Inflammatory macrophage (primary cell): ENCODE measurements around the gene FGF11.

Experiments
- DNase-seq, 2 donors: peaks; one replicate each; pipeline ENCODE4 v3.0.0-alpha.2; 2020 to 2022

The FGF11 gene

GRCh38 chr17:7408252-7408727 lies 31.0 kb upstream of the FGF11 start:
- peak in 1 of 2 donors; percentile 13 for DNase-seq

GRCh38 chr17:7408863-7409262 lies 30.4 kb upstream of the FGF11 start:
- no peak for DNase-seq

GRCh38 chr17:7409716-7410115 lies 29.6 kb upstream of the FGF11 start:
- no peak for DNase-seq

GRCh38 chr17:7410634-7411426 lies 28.5 kb upstream of the FGF11 start:
- DNase-seq, result no peak

GRCh38 chr17:7411427-7411750 lies 27.9 kb upstream of the FGF11 start:
- no peak for DNase-seq

- no peak for DNase-seq
Measured at GRCh38 chr17:7413346-7413985, 25.8 kb upstream of the FGF11 start.

GRCh38 chr17:7414837-7415236 lies 24.5 kb upstream of the FGF11 start:
- no peak for DNase-seq

- no peak for DNase-seq
Measured at GRCh38 chr17:7415784-7416183, 23.5 kb upstream of the FGF11 start.

- DNase-seq, result no peak
Measured at GRCh38 chr17:7416323-7416722, 23.0 kb upstream of the FGF11 start.

- DNase-seq, result no peak
Measured at GRCh38 chr17:7417056-7417655, 22.2 kb upstream of the FGF11 start.

GRCh38 chr17:7418472-7419152 lies 20.7 kb upstream of the FGF11 start:
- no peak for DNase-seq

GRCh38 chr17:7419819-7420610 lies 19.3 kb upstream of the FGF11 start, which contains the start of gene SPEM1:
TSS of gene SPEM1 (plus strand) at chr17:7420324. CDS start at chr17:7420385, 61 bp downstream.
- DNase-seq, result no peak

- no peak for DNase-seq
Measured at GRCh38 chr17:7421186-7421585, 18.1 kb upstream of the FGF11 start.

GRCh38 chr17:7423679-7424078 lies 15.6 kb upstream of the FGF11 start:
- DNase-seq, result no peak

- no peak for DNase-seq
Measured at GRCh38 chr17:7425316-7425715, 14.0 kb upstream of the FGF11 start, which contains the start of gene SPEM2. TSS of gene SPEM2 (plus strand) at chr17:7425616. CDS start at chr17:7425689, 73 bp downstream.

GRCh38 chr17:7425756-7426155 lies 13.6 kb upstream of the FGF11 start:
- no peak for DNase-seq

GRCh38 chr17:7426203-7426863 lies 13.0 kb upstream of the FGF11 start:
- no peak for DNase-seq

- DNase-seq, result no peak
Measured at GRCh38 chr17:7426896-7427489, 12.3 kb upstream of the FGF11 start.

GRCh38 chr17:7427549-7427948 lies 11.8 kb upstream of the FGF11 start:
- no peak for DNase-seq

- no peak for DNase-seq
Measured at GRCh38 chr17:7428557-7428956, 10.8 kb upstream of the FGF11 start, which contains the start of gene SPEM3. TSS of gene SPEM3 (plus strand) at chr17:7428857. CDS start at chr17:7428903, 46 bp downstream.

- DNase-seq, result no peak
Measured at GRCh38 chr17:7429722-7430121, 9.6 kb upstream of the FGF11 start.
